Measurements from ENCODE around the gene PPP2R2C. TPM values are rescaled to one million over a fixed set of nuclear protein-coding genes. Genes with fewer than 3 reads are reported as not detected.

The PPP2R2C gene
- polyA plus RNA-seq, 1 of the 3 experiments (the other 2 are of a cell fraction), result 0.21 TPM

GRCh38 chr4:6489927-6490326 lies 17.5 kb upstream of the PPP2R2C start:
- Histone ChIP-seq H2AFZ (ENCODE audit: low read depth) (no peak overlapping the region), H3K27ac (ENCODE audit: low read depth in 2 of 2, low read length in 1 of 2) (no peak overlapping the region), H3K4me1 (ENCODE audit: control insufficient read depth in 1 of 2, insufficient read depth in 2 of 2, low read depth in 1 of 2, low read length in 1 of 2) (no peaks in the 10 kb centered on the region), H4K20me1 (ENCODE audit: insufficient read depth) (no peaks in the 10 kb centered on the region), H3F3A (replicated peaks; ENCODE audit: insufficient read depth) (no peaks in the 10 kb centered on the region), H3K9me3 (no peaks in the 10 kb centered on the region), H3K36me3 (replicated peaks in 1 of 2; ENCODE audit: control insufficient read depth in 1 of 2, insufficient read depth in 2 of 2, low read length in 1 of 2) (no peaks in the 10 kb centered on the region), H3K27me3 (ENCODE audit: insufficient read depth) (no peaks in the 10 kb centered on the region), H3K4me2 (no peak overlapping the region), H3K4me3 (ENCODE audit: low read depth in 2 of 2, low read length in 1 of 2) (no peak overlapping the region), H3K9me2 (no peaks in the 10 kb centered on the region), H3K9ac (no peak overlapping the region), H3K79me2 (ENCODE audit: insufficient read depth) (no peaks in the 10 kb centered on the region)
- no peak for TF ChIP-seq YY1 (IDR thresholded peaks at IDR 0.05; ENCODE audit: low read depth)
- no peak for TF ChIP-seq TAF1 (IDR thresholded peaks at IDR 0.05; ENCODE audit: borderline replicate concordance, low read depth, low read length)
- TF ChIP-seq, protein P1, sequence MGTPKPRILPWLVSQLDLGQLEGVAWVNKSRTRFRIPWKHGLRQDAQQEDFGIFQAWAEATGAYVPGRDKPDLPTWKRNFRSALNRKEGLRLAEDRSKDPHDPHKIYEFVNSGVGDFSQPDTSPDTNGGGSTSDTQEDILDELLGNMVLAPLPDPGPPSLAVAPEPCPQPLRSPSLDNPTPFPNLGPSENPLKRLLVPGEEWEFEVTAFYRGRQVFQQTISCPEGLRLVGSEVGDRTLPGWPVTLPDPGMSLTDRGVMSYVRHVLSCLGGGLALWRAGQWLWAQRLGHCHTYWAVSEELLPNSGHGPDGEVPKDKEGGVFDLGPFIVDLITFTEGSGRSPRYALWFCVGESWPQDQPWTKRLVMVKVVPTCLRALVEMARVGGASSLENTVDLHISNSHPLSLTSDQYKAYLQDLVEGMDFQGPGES (IDR thresholded peaks at IDR 0.05; ENCODE audit: low read depth, low read length), result no peak
- TF ChIP-seq RFX5 (IDR thresholded peaks at IDR 0.05; ENCODE audit: low read length), result no peak
- TF ChIP-seq MEF2A (IDR thresholded peaks at IDR 0.05; ENCODE audit: borderline replicate concordance, low read depth), result no peak
- TF ChIP-seq MAX (IDR thresholded peaks at IDR 0.05; ENCODE audit: low read depth), result no peak
- TF ChIP-seq, protein P2, sequence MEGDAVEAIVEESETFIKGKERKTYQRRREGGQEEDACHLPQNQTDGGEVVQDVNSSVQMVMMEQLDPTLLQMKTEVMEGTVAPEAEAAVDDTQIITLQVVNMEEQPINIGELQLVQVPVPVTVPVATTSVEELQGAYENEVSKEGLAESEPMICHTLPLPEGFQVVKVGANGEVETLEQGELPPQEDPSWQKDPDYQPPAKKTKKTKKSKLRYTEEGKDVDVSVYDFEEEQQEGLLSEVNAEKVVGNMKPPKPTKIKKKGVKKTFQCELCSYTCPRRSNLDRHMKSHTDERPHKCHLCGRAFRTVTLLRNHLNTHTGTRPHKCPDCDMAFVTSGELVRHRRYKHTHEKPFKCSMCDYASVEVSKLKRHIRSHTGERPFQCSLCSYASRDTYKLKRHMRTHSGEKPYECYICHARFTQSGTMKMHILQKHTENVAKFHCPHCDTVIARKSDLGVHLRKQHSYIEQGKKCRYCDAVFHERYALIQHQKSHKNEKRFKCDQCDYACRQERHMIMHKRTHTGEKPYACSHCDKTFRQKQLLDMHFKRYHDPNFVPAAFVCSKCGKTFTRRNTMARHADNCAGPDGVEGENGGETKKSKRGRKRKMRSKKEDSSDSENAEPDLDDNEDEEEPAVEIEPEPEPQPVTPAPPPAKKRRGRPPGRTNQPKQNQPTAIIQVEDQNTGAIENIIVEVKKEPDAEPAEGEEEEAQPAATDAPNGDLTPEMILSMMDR (IDR thresholded peaks at IDR 0.05), result no peak
- no peak for TF ChIP-seq NRF1 (IDR thresholded peaks at IDR 0.05; ENCODE audit: low read depth, low read length)
- TF ChIP-seq MXI1 (IDR thresholded peaks at IDR 0.05; ENCODE audit: low read depth, low read length), result no peak
- TF ChIP-seq RCOR1 (IDR thresholded peaks at IDR 0.05; ENCODE audit: low read length), result no peak
- TF ChIP-seq FOXM1 (IDR thresholded peaks at IDR 0.05; ENCODE audit: low read depth), result no peak
- no peak for TF ChIP-seq EZH2phosphoT487 (IDR thresholded peaks at IDR 0.05; ENCODE audit: borderline replicate concordance, low read depth)
- no peak for TF ChIP-seq JUND (IDR thresholded peaks at IDR 0.05)
- TF ChIP-seq GATA2 (CRISPR knock-in tag; IDR thresholded peaks at IDR 0.05), result no peak
- TF ChIP-seq ZBTB33 (IDR thresholded peaks at IDR 0.05; ENCODE audit: borderline replicate concordance, low read depth), result no peak
- no peak for TF ChIP-seq REST (IDR thresholded peaks at IDR 0.05; ENCODE audit: low read depth, low read length)
- TF ChIP-seq TEAD4 (IDR thresholded peaks at IDR 0.05; ENCODE audit: borderline replicate concordance, insufficient read depth), result no peak
- TF ChIP-seq GABPA (IDR thresholded peaks at IDR 0.05; ENCODE audit: low read depth), result no peak
- no peak for TF ChIP-seq SIN3A (IDR thresholded peaks at IDR 0.05; ENCODE audit: borderline replicate concordance, low read depth, low read length)
- ChIA-PET CTCF (no interaction called here), POLR2A (no interaction called here)
- DNase-seq, result no peak
- WGBS (ENCODE audit: low lambda C conversion rate), result 48% methylated on average over 4 of the region's 4 CpGs

Data from SK-N-SH (cell line).